ENCODE data around the gene HOOK1. TPM values are rescaled to one million over a fixed set of nuclear protein-coding genes. Genes with fewer than 3 reads are reported as not detected.
"Not testable (repeated sequence)": the region's sequence is repeated elsewhere in the genome, so short reads cannot be mapped to it uniquely, and the experiment has no call there.

Gene HOOK1
- total and polyA plus RNA-seq, 12 donors = 3.3 to 23.9 (median 8.4) TPM

DNA sequence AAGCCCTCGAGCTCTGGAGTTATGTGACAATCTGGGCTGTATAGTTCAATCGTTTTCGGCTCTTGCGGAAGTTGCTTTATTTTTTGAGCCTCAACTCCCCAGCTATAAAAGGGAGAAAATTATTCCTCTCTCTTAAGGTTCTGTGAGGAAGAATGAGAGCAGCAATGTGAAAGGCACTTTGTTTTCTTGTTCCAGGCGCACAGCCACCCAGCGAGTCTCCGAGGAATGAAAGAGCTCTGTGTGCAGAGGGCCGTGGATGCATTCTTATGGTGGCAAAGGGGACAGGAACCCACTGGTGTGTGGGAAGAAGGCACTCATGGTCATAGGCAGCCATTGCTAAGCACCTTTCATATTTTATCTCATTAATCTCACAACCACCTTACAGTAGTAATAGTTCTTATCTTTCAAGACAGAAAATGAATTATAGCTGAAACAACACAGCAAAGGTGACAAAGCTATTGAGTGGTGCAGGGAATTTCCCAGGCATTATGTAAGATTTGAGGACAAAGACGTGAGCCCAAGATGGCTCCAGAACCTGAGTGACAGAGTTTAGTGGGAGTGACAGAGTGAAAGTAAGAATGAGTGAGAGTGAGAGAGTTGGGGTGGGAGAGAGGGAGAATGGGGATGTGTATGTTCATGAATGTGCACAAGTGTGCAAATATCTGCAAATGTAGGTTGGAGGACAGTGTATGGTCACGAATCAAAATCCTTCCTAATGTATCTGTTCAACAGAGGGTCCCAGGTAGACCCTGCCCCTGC, 102.5 kb downstream of the HOOK1 start:
- H3K36me3 ChIP-seq (replicated peaks in 1 of 2) = no peaks in the 10 kb centered on the region
- no peak overlapping the region for H3K27ac ChIP-seq
- no peaks in the 10 kb centered on the region for H3K9me3 ChIP-seq (replicated peaks in 1 of 3)
- no peak for DNase-seq
- intact Hi-C loops (cut with DNase I) = no loop called here
- TF ChIP-seq, protein P1, sequence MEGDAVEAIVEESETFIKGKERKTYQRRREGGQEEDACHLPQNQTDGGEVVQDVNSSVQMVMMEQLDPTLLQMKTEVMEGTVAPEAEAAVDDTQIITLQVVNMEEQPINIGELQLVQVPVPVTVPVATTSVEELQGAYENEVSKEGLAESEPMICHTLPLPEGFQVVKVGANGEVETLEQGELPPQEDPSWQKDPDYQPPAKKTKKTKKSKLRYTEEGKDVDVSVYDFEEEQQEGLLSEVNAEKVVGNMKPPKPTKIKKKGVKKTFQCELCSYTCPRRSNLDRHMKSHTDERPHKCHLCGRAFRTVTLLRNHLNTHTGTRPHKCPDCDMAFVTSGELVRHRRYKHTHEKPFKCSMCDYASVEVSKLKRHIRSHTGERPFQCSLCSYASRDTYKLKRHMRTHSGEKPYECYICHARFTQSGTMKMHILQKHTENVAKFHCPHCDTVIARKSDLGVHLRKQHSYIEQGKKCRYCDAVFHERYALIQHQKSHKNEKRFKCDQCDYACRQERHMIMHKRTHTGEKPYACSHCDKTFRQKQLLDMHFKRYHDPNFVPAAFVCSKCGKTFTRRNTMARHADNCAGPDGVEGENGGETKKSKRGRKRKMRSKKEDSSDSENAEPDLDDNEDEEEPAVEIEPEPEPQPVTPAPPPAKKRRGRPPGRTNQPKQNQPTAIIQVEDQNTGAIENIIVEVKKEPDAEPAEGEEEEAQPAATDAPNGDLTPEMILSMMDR (IDR thresholded peaks at IDR 0.05) = no peak
- no peak overlapping the region for H3K4me3 ChIP-seq
- 82 to 89% (median 87%) methylated on average over 9 to 10 of the region's 10 CpGs for whole genome bisulfite sequencing, 4 donors
- no peaks in the 10 kb centered on the region for H3K4me1 ChIP-seq (replicated peaks in 1 of 2)
- H3K27me3 ChIP-seq = peaks cover 9% of the 10 kb centered on the region

DNA sequence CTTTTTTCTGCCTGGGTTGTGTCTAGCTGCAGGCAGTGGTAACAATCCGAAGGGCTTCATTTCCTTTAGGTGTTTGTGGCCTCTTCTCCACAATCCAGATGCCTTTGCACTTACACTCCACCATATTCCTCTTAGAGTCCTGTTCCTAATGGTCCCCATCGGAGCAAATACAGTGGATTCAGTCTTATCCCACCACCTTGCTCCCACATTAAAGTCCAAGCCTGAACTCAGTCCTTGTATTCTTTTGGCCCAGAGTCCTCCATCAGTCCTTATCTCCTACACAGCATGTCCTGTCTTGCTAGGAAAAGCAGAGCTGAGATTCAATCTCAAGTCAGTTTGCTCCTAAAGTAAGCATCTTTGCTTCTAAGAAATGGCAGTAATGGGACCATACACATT, 103.0 kb downstream of the HOOK1 start:
- intact Hi-C loops (cut with DNase I) = no loop called here
- no peaks in the 10 kb centered on the region for H3K9me3 ChIP-seq (replicated peaks in 1 of 3)
- no peaks in the 10 kb centered on the region for H3K36me3 ChIP-seq (replicated peaks in 1 of 2)
- H3K4me1 ChIP-seq (replicated peaks in 1 of 2) = no peaks in the 10 kb centered on the region
- TF ChIP-seq POLR2A (IDR thresholded peaks at IDR 0.05) = no peak
- TF ChIP-seq, protein P1 (IDR thresholded peaks at IDR 0.05) = no peak
- no peak overlapping the region for H3K4me3 ChIP-seq
- WGBS, 4 donors = 77 to 97% (median 92%) methylated on average over 2 of the region's 2 CpGs
- H3K27me3 ChIP-seq = peaks cover 9% of the 10 kb centered on the region
- no peak overlapping the region for H3K27ac ChIP-seq
- no peak for DNase-seq

GRCh38 chr1:59919746-59920145, 105.0 kb downstream of the HOOK1 start:
- TF ChIP-seq POLR2A (IDR thresholded peaks at IDR 0.05) = no peak
- TF ChIP-seq, protein P1 (IDR thresholded peaks at IDR 0.05) = no peak
- no peak overlapping the region for H3K27ac ChIP-seq
- peaks cover 9% of the 10 kb centered on the region for H3K27me3 ChIP-seq
- DNase-seq = no peak
- H3K4me3 ChIP-seq = no peak overlapping the region
- peaks cover 0 to 7% (median 0%) of the 10 kb centered on the region in 3 donors for H3K9me3 ChIP-seq (replicated peaks in 1 of 3)
- no peaks in the 10 kb centered on the region for H3K4me1 ChIP-seq (replicated peaks in 1 of 2)
- 80 to 86% (median 85%) methylated on average over 2 of the region's 2 CpGs for WGBS, 4 donors
- intact Hi-C loops (cut with DNase I) = no loop called here
- no peaks in the 10 kb centered on the region for H3K36me3 ChIP-seq (replicated peaks in 1 of 2)

DNA sequence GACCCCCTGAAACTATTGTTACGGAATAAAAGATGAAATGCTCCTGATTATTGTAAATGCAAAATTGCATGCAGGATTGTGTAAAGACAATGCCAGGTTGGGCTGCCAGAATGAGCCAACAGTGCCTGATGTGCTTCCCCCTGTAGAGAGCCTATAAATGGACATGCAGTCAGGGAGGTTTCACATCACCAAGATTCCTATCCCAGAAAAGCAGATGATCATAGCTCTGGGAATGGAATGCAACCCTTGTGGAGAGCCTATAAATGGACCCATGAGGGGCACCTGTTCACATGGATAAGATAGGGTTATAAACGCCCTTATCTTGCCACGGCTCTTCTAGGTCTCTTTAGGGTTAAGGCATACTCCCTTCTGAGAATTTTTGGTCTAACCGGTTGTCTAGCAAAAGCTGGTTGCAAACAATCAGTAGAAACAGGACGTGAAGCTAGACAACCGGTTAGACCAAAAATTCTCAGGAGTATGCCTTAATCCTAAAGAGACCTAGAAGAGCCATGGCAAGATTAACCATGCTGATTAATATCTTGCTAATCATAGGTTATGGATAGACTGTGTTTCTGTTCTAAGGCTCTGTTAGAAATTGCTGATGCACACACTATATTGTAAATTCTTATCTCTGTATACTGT, 106.6 kb downstream of the HOOK1 start:
- DNase-seq; H3K27me3 ChIP-seq; intact Hi-C loops (cut with DNase I); H3K4me3 ChIP-seq; H3K36me3 ChIP-seq (replicated peaks in 1 of 2); H3K27ac ChIP-seq; H3K4me1 ChIP-seq (replicated peaks in 1 of 2): not testable (repeated sequence)
- peaks cover 0 to 13% (median 0%) of the 10 kb centered on the region in 3 donors for H3K9me3 ChIP-seq (replicated peaks in 1 of 3)
- 80 to 88% (median 84%) methylated on average over 6 of the region's 6 CpGs for WGBS, 4 donors
